Mesothelial cell of epicardium (in vitro differentiated cells): ENCODE results near the gene MED13L. TPM values are rescaled to one million over a fixed set of nuclear protein-coding genes. Genes with fewer than 3 reads are reported as not detected.
A peak's percentile ranks its signal among the peaks of the same experiment; 100 is the strongest.

ENCODE experiments used
- DNase-seq, 2 experiments: peaks; one replicate each; pipeline ENCODE4 v3.0.0; 2021; ENCODE audit warnings: low spot score in 2 of 2; ENCODE audit not compliant: unreplicated experiment in 2 of 2
- H3K27ac Mint-ChIP-seq: 2 replicates; pipeline ENCODE4 v1.8.0; 2021; ENCODE audit warnings: mixed read lengths
- H3K27me3 Mint-ChIP-seq: 2 replicates; pipeline ENCODE4 v1.8.0; 2021; ENCODE audit warnings: low read depth, mixed read lengths
- H3K36me3 Mint-ChIP-seq: 2 replicates; pipeline ENCODE4 v1.8.0; 2021; ENCODE audit warnings: mixed read lengths
- H3K4me1 Mint-ChIP-seq: 2 replicates; pipeline ENCODE4 v1.8.0; 2021; ENCODE audit warnings: mixed read lengths
- H3K4me3 Mint-ChIP-seq: 2 replicates; pipeline ENCODE4 v1.8.0; 2021; ENCODE audit warnings: mild to moderate bottlenecking, moderate library complexity, mixed read lengths
- H3K9me3 Mint-ChIP-seq: 2 replicates; pipeline ENCODE4 v1.8.0; 2021; ENCODE audit warnings: mixed read lengths
- CTCF ChIP-seq: fragments of 200-600 bp; sonication (generic); IDR thresholded peaks from one replicate; pipeline ENCODE4 v1.5.0; 2021; ENCODE audit warnings: antibody characterized with exemption; ENCODE audit not compliant: unreplicated experiment
- total RNA-seq: library from RNA; stranded (reverse); gene quantifications from 3 replicates; pipeline ENCODE4 v1.2.1, GENCODE V29; 2021

The MED13L gene
- total RNA-seq, 1 donor from 2014 or later = 179 TPM

GRCh38 chr12:116317139-116317538, 39.6 kb upstream of the MED13L start:
- no peaks in the 10 kb centered on the region for H3K9me3 Mint-ChIP-seq

DNA sequence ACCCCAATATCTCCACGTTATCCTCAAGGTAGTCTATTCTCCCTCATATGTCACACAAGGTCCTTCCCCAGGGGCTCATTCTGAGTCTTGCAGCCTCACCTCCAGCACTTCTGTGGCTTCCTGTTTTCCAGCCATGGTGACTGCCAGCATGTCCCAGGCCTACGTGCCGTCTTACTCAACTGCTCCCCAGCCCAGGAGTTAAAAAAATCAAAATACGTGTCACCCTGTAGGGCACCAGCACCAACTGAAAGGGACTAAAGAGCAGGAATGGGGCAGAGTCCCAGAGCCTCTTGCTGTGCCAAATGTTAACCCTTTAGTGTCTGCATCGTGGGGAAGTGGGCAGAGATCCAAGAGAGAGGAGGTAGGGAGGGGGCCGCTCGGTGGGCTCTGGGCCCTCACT, 37.0 kb upstream of the MED13L start:
- H3K4me1 Mint-ChIP-seq = peaks cover 28% of the 10 kb centered on the region
- no peak overlapping the region for H3K4me3 Mint-ChIP-seq

More at GRCh38 chr12:116317139-116317538, 39.6 kb upstream of the MED13L start:
- Mint-ChIP-seq H3K4me1 (peaks cover 41% of the 10 kb centered on the region), H3K36me3 (no peaks in the 10 kb centered on the region), H3K27me3 (peaks cover 1% of the 10 kb centered on the region), H3K4me3 (no peak overlapping the region), H3K27ac (no peak overlapping the region)
- DNase-seq = no peak
- TF ChIP-seq CTCF = no peak

DNA sequence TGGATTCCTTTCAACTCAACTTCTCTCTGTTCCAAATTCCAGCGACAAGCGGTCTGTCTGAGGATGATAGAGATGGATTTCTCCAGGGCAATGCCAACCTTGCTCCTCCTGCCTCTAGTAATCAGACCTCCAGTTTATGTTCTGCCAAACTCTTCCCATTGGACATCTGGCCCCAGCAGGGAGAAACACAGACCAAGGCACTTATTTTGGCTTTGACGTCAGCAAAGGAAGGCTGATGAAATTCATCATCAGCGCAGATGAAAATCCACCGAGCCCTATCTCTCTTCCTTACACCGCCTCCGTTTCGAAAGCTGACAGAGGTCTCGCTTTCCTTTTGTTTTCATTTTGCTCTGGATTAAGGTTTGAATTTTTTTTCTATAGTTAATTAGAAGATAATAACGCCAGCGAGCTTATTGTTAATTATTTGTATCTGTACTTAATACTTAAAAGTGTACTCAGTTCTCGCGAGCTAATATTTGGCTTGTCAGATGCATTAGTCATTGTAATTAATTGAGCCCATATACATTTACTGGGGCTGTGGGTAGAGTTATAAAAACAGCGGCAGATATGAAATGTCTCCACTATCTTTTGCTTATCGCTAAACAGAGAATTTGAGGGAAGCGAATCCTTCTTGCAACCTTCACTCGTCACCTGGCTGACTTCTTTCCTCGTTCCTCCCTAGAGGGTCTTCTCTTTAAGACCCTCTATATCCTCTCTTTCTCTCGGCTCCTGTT, 35.9 kb upstream of the MED13L start:
- Mint-ChIP-seq H3K9me3 (peaks cover 13% of the 10 kb centered on the region), H3K27ac (no peak overlapping the region), H3K36me3 (no peaks in the 10 kb centered on the region), H3K27me3 (peaks cover 1% of the 10 kb centered on the region), H3K4me1 (peaks cover 18% of the 10 kb centered on the region), H3K4me3 (peak overlapping the region; percentile 1)
- no peak for DNase-seq
- no peak for TF ChIP-seq CTCF

More for the DNA sequence above, 37.0 kb upstream of the MED13L start:
- Mint-ChIP-seq H3K9me3 (peaks cover 9% of the 10 kb centered on the region), H3K27ac (no peak overlapping the region), H3K36me3 (no peaks in the 10 kb centered on the region), H3K27me3 (peaks cover 1% of the 10 kb centered on the region)
- TF ChIP-seq CTCF = no peak
- no peak for DNase-seq

- no peak for TF ChIP-seq CTCF
- Mint-ChIP-seq H3K27ac (no peak overlapping the region), H3K4me3 (no peak overlapping the region), H3K27me3 (no peaks in the 10 kb centered on the region), H3K4me1 (peaks cover 13% of the 10 kb centered on the region), H3K9me3 (peaks cover 13% of the 10 kb centered on the region), H3K36me3 (no peaks in the 10 kb centered on the region)
- no peak for DNase-seq
Observed at GRCh38 chr12:116310082-116310481, 32.6 kb upstream of the MED13L start.

- Mint-ChIP-seq H3K4me3 (no peak overlapping the region), H3K27ac (no peak overlapping the region), H3K36me3 (no peaks in the 10 kb centered on the region), H3K4me1 (peaks cover 13% of the 10 kb centered on the region), H3K27me3 (no peaks in the 10 kb centered on the region), H3K9me3 (peaks cover 13% of the 10 kb centered on the region)
- TF ChIP-seq CTCF = no peak
- no peak for DNase-seq
Observed at GRCh38 chr12:116309343-116309742, 31.9 kb upstream of the MED13L start.
